B cell (primary cell): Measurements from ENCODE around the gene RDM1. TPM values are rescaled to one million over a fixed set of nuclear protein-coding genes. Genes with fewer than 3 reads are reported as not detected.

Source experiments
- ATAC-seq: fragments of 200-7000 bp; cut with Tn5 transposase; one replicate; pipeline ENCODE4 v1.10.0; 2021; ENCODE audit warnings: low read depth, mild to moderate bottlenecking, moderate number of reproducible peaks, moderate library complexity
- CTCF ChIA-PET: fragments of 350-600 bp; sonication (Branson Sonifier 250); formaldehyde crosslinking; loops from one replicate; lab custom pipeline; 2021; ENCODE audit warnings: antibody characterized with exemption, inconsistent platforms; lab: Charles Lee
- POLR2A ChIA-PET: fragments of 350-600 bp; sonication (Branson Sonifier 250); formaldehyde crosslinking; loops from one replicate; lab custom pipeline; 2021; ENCODE audit warnings: antibody characterized with exemption; lab: Charles Lee
- DNase-seq: peaks from one replicate; pipeline ENCODE4 v3.0.0; 2013
- H2AFZ ChIP-seq: 2 replicates; pipeline ENCODE4 v1.6.1; 2012; ENCODE audit warnings: mild to moderate bottlenecking, low read depth, low read length; ENCODE audit not compliant: insufficient read depth, poor library complexity, severe bottlenecking
- H3K27ac ChIP-seq, 2 donors: 1 replicate in 1 of 2; 2 replicates in 1 of 2; pipeline ENCODE4 v1.5.1; 2012 to 2013; ENCODE audit warnings: low read length in 2 of 2, mild to moderate bottlenecking in 2 of 2, moderate library complexity in 1 of 2
- H3K27me3 ChIP-seq, 4 experiments: fragments of 200-600 bp in 1 of 4; sonication (generic) in 1 of 4; replicated peaks in 1 of 4; 1 replicate in 2 of 4; 2 replicates in 2 of 4; pipeline versions ENCODE4 v1.6.1 to v1.7.0; 2013 to 2016; ENCODE audit warnings: low read length in 3 of 4, mild to moderate bottlenecking in 2 of 4, mixed read lengths in 1 of 4, moderate library complexity in 1 of 4; ENCODE audit not compliant: insufficient read depth in 4 of 4, control insufficient read depth in 3 of 4; ENCODE audit errors: control extremely low read depth in 1 of 4
- H3K36me3 ChIP-seq, 2 experiments: replicated peaks in 1 of 2; 1 replicate in 1 of 2; 2 replicates in 1 of 2; pipeline versions ENCODE4 v1.6.1 to v1.7.1; 2013; ENCODE audit warnings: low read length in 1 of 2; ENCODE audit not compliant: insufficient read depth in 2 of 2, control insufficient read depth in 1 of 2; ENCODE audit errors: control extremely low read depth in 1 of 2, extremely low read depth in 1 of 2
- H3K4me1 ChIP-seq, 2 donors: fragments of 200-600 bp in 1 of 2; sonication (generic) in 1 of 2; 1 replicate in 1 of 2; 2 replicates in 1 of 2; pipeline versions ENCODE4 v1.5.1 to v1.6.1; 2013 to 2017; ENCODE audit warnings: low read length in 2 of 2; ENCODE audit not compliant: control insufficient read depth in 2 of 2, insufficient read depth in 2 of 2
- H3K4me2 ChIP-seq: replicated peaks from 2 replicates; pipeline ENCODE3; 2012; ENCODE audit warnings: mild to moderate bottlenecking, low read depth, low read length; ENCODE audit not compliant: poor library complexity, severe bottlenecking
- H3K4me3 ChIP-seq, 5 experiments: fragments of 200-600 bp in 1 of 5; sonication (generic) in 1 of 5; 1 replicate in 3 of 5; 2 replicates in 2 of 5; pipeline versions ENCODE4 v1.5.1 to v1.7.0; 2011 to 2016; ENCODE audit warnings: low read length in 4 of 5, mild to moderate bottlenecking in 4 of 5, low read depth in 2 of 5, control low read depth in 1 of 5, moderate library complexity in 1 of 5; ENCODE audit not compliant: insufficient read depth in 1 of 5; ENCODE audit errors: control extremely low read depth in 1 of 5, extremely low read depth in 1 of 5
- H3K79me2 ChIP-seq: fragments of 200-600 bp; sonication (generic); one replicate; pipeline ENCODE4 v1.6.0; 2016; ENCODE audit warnings: low read length; ENCODE audit not compliant: control insufficient read depth, insufficient read depth
- H3K9ac ChIP-seq: fragments of 200-600 bp; sonication (generic); 2 replicates; pipeline ENCODE4 v1.6.1; 2017; ENCODE audit warnings: mild to moderate bottlenecking, low read length, moderate library complexity
- H3K9me3 ChIP-seq, 3 donors: one replicate each; pipeline versions ENCODE4 v1.6.1 to v1.7.1; 2013; ENCODE audit warnings: low read length in 2 of 3; ENCODE audit not compliant: control insufficient read depth in 2 of 3, insufficient read depth in 1 of 3; ENCODE audit errors: control extremely low read depth in 1 of 3
- H4K20me1 ChIP-seq: 2 replicates; pipeline ENCODE4 v1.6.0; 2012; ENCODE audit warnings: mild to moderate bottlenecking, low read length; ENCODE audit not compliant: insufficient read depth, control insufficient read depth, poor library complexity, severe bottlenecking
- H3K27ac Mint-ChIP-seq: one replicate; pipeline ENCODE4 v1.8.0; 2021; ENCODE audit warnings: mixed read lengths
- H3K27me3 Mint-ChIP-seq: one replicate; pipeline ENCODE4 v1.8.0; 2021; ENCODE audit warnings: mixed read lengths
- H3K4me1 Mint-ChIP-seq: one replicate; pipeline ENCODE4 v1.8.0; 2021; ENCODE audit warnings: mixed read lengths
- H3K4me3 Mint-ChIP-seq: one replicate; pipeline ENCODE4 v1.8.0; 2021; ENCODE audit warnings: mixed read lengths
- H3K9me3 Mint-ChIP-seq: one replicate; pipeline ENCODE4 v1.8.0; 2022; ENCODE audit warnings: mixed read lengths; ENCODE audit not compliant: insufficient read depth
- CTCF ChIP-seq: fragments of 200-600 bp; IDR thresholded peaks from one replicate; pipeline ENCODE4 v1.8.0; 2022; ENCODE audit warnings: antibody characterized with exemption, mild to moderate bottlenecking
- EZH2 ChIP-seq: IDR thresholded peaks from 2 replicates; pipeline ENCODE4 v1.6.1; 2012; ENCODE audit warnings: borderline replicate concordance, low read depth, mild to moderate bottlenecking, moderate library complexity, low read length; ENCODE audit not compliant: insufficient read depth, poor library complexity, severe bottlenecking
- WGBS: methylation state at CpG from one replicate; pipeline ENCODE4 v1.1.5; 2013; ENCODE audit warnings: missing lambda C conversion rate; ENCODE audit not compliant: insufficient coverage; 5-methylcytosine and 5-hydroxymethylcytosine counted together
- intact Hi-C: fragments of 100-400 bp; cut with micrococcal nuclease; formaldehyde crosslinking; loops from one replicate; pipeline ENCODE4 v1.10.0; 2022
- polyA plus RNA-seq: library from polyadenylated mRNA; depleted of rRNA; stranded (reverse); fragments of >200 nt; gene quantifications from 2 replicates; pipeline ENCODE4 v1.2.3, GENCODE V29; 2012
- total RNA-seq, 2 donors: library from RNA; stranded (reverse); fragments of 120-200 nt in 1 of 2; gene quantifications; 1 replicate in 1 of 2; 2 replicates in 1 of 2; pipeline versions ENCODE4 v1.2.3 to v1.2.4, GENCODE V29; 2013 to 2022

RDM1 gene
- total and polyA plus RNA-seq, 2 donors (not counting 1 experiment from before 2014, with no cell fraction given): not detected

- no peak for TF ChIP-seq CTCF
- no peak for TF ChIP-seq EZH2
- intact Hi-C loops: no loop called here
- H3K4me3 ChIP-seq: no peak overlapping the region
- no peaks in the 10 kb centered on the region for H3K27me3 ChIP-seq
- H2AFZ ChIP-seq: no peak overlapping the region
- 100% methylated on average over 1 of the region's 2 CpGs for WGBS
- no peak overlapping the region for H3K9ac ChIP-seq
- POLR2A ChIA-PET: no interaction called here
- no peaks in the 10 kb centered on the region for H3K9me3 ChIP-seq
- ATAC-seq: no peak
- CTCF ChIA-PET: interaction anchor here (0.7 kb wide), 1 partner anchor 142 kb away, joined by 3 read pairs; no protein-coding TSS in a partner anchor
- no peaks in the 10 kb centered on the region for H3K4me1 ChIP-seq
- H3K36me3 ChIP-seq: no peaks in the 10 kb centered on the region
- no peak overlapping the region for H3K27ac ChIP-seq
- no peaks in the 10 kb centered on the region for H4K20me1 ChIP-seq
- H3K79me2 ChIP-seq: no peaks in the 10 kb centered on the region
- H3K27me3 Mint-ChIP-seq: peaks cover 1% of the 10 kb centered on the region
- no peak overlapping the region for H3K4me3 Mint-ChIP-seq
- no peak overlapping the region for H3K27ac Mint-ChIP-seq
- no peak overlapping the region for H3K4me2 ChIP-seq
- no peaks in the 10 kb centered on the region for H3K4me1 Mint-ChIP-seq
- H3K9me3 Mint-ChIP-seq: no peaks in the 10 kb centered on the region
- DNase-seq: no peak
Observed at GRCh38 chr17:35889818-35890773, 40.5 kb downstream of the RDM1 start.

GRCh38 chr17:35889241-35889640, 41.3 kb downstream of the RDM1 start:
- Histone ChIP-seq H3K9me3 (no peaks in the 10 kb centered on the region), H4K20me1 (no peaks in the 10 kb centered on the region), H3K4me2 (no peak overlapping the region), H3K79me2 (no peaks in the 10 kb centered on the region), H3K27ac (no peak overlapping the region), H2AFZ (no peak overlapping the region), H3K9ac (no peak overlapping the region), H3K4me3 (no peak overlapping the region), H3K27me3 (no peaks in the 10 kb centered on the region), H3K36me3 (no peaks in the 10 kb centered on the region), H3K4me1 (no peaks in the 10 kb centered on the region)
- no peak for TF ChIP-seq EZH2
- TF ChIP-seq CTCF: no peak
- Mint-ChIP-seq H3K9me3 (no peaks in the 10 kb centered on the region), H3K27ac (no peak overlapping the region), H3K27me3 (no peaks in the 10 kb centered on the region), H3K4me1 (no peaks in the 10 kb centered on the region), H3K4me3 (no peak overlapping the region)
- WGBS: no CpG with 5 or more reads among the region's 2 CpGs
- DNase-seq: no peak
- intact Hi-C loops: no loop called here
- CTCF ChIA-PET: no interaction called here
- ATAC-seq: no peak
- POLR2A ChIA-PET: no interaction called here
